GM21576 (cell line): ENCODE measurements around the gene MMS19.
A peak's percentile ranks its signal among the peaks of the same experiment; 100 is the strongest.
"Not testable (repeated sequence)": the region's sequence is repeated elsewhere in the genome, so short reads cannot be mapped to it uniquely, and the experiment has no call there.

ENCODE experiments used
- ATAC-seq: cut with Tn5 transposase; IDR thresholded peaks from one replicate; pipeline ENCODE4 v1.9.1; 2021; ENCODE audit warnings: mild to moderate bottlenecking, moderate library complexity; ENCODE audit not compliant: unreplicated experiment

MMS19 gene

DNA sequence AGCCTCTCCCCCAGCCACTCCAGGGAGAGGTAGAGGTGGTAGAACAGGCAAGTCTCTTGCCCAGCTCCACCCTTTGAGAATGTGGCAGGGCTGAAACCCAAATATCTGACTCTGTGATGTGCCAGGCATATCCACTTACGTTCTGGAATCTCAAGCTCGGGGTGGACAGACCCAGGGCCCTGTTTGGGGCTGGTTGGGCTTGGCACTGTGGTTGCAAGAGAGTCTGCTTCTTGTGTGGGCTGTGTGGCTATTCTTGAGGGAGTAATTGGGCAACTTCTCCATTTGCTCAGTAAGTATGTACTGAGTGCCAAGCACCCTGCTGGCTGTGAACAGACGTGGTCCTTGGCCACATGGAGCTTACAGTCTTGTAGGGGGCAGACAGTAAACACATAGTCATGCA is 5.2 kb upstream of the MMS19 start:
- no peak for ATAC-seq

DNA sequence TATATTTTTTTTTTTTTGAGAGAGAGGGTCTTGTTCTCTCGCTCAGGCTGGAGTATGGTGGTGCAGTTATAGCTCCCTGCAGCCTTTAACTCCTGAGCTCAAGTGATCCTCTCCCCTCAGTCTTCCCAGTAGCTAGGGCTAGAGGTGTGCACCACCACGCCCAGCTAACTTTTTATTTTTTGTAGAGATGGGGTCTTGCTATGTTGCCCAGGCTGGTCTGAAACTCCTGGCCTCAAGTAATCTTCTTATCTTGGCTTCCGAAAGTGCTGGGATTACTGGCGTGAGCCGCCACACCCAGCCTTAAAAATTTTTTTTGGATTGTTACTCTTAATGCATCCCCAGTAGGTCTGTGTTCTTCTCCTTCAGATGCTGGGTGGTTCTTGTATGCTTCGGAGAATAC is 4.7 kb upstream of the MMS19 start:
- ATAC-seq, result no peak

DNA sequence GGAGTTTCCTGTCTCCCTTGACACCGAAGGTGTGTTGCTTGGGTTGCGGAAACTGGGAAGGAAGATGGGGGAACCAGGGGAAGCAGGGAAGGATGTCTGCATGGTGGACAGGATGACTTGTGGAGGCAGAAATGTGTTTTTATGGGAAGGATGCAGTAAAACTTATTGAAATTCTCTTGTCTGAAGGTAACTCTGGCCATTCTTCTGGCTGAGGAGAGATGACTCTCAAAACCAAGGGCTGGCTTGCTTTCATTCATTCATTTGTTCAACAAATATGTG is 2.0 kb upstream of the MMS19 start:
- ATAC-seq, result no peak

- ATAC-seq, result no peak
Observed at GRCh38 chr10:97499561-97500296, 1.5 kb upstream of the MMS19 start.

- peak; percentile 7 for ATAC-seq
Observed at GRCh38 chr10:97498841-97499560, 779 bp upstream of the MMS19 start, which contains the start of gene UBTD1. TSS of gene UBTD1 (plus strand) at chr10:97498924. CDS start at chr10:97499204, 280 bp downstream.

DNA sequence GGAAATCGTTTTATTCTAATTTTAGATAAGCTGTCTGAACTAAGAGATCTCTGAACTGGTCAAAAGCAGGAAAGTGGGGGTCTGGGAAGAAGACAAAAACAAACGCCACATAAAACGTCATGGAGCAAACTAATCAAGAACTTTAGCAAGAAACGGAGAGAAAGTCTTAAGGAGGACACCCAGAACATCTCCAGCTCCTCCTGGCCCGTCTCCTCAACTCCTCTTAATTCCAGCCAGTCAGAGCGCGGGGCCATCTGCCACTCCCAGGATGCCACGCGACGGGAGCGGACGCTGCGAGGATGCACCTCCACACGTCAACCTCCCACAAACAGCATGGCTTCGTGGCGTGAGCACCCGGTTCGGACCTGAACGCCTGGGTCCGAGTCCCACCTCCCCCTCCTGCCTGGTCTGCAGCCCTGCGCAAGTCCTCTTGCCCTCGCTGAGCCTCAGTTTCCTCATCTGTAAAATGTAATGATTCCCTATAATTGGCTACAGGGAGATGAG is 598 bp downstream of the MMS19 start:
- no peak for ATAC-seq

- no peak for ATAC-seq
Observed at GRCh38 chr10:97494863-97495506, 3.2 kb downstream of the MMS19 start.

DNA sequence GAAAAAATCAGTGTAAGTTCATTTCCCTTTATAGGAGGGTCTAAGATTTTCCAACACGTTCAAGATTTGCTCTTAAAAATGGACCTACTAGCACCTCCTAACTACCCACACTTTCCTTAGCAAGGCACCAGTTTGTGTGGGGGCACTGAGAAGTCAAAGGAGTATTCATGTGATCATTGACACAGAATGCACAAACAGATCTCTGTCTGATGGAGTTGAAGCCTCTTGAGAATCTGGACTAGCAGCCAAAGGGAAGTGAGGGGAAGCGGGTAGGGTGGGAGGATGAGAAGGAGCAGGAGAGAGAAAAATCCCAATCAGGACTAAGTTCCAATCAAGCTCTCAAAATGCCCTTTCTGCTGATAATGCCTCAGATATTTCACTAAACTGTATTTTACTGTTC is 4.1 kb downstream of the MMS19 start:
- ATAC-seq, result no peak

DNA sequence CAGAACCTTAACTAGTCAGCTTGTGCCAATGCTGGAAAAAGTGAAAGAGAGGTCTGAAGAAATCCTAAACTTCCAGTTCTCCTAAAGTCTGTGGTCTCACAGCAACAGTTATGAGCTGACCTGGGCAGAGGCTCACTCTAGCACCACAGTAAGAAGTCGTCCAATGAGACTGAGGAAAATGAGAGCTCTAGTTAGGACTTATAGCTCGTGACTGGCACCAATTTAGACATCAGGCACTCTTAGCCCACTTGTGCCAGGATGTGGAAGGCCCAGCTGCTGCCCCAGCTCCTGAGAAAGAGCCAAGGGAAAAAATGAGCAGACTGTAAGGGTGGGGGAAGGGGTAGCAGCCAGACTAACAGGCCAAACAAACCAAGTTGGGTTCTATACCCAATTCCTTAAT is 7.6 kb downstream of the MMS19 start:
- no peak for ATAC-seq

- no peak for ATAC-seq
Observed at GRCh38 chr10:97485647-97486281, 12.5 kb downstream of the MMS19 start.

- no peak for ATAC-seq
Observed at GRCh38 chr10:97483921-97484320, 14.3 kb downstream of the MMS19 start.

- no peak for ATAC-seq
Observed at GRCh38 chr10:97483506-97483905, 14.7 kb downstream of the MMS19 start.

- ATAC-seq, result no peak
Observed at GRCh38 chr10:97482381-97482780, 15.8 kb downstream of the MMS19 start.

- ATAC-seq, result no peak
Observed at GRCh38 chr10:97481071-97481470, 17.2 kb downstream of the MMS19 start.

DNA sequence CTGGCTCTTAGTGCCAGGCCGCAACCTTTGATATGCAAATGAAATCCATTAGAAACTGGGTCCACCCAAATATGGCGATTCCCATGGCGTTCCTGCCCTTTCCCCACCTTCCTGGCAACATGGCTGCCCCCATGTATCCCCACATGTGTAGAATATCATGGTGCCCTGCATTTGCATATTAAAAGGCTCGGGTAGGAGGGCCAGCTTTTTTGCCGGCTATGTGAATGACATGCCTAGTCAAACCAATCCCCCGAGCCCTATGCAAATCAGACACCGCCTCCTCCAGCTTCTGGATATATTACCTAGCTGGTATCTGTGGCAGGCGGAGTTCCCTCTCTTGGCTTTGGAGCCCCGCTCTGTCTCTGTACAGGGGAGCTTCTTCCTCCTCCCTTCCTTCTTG is 18.3 kb downstream of the MMS19 start:
- no peak for ATAC-seq

GRCh38 chr10:97479410-97479809 is 18.8 kb downstream of the MMS19 start:
- ATAC-seq, result not testable (repeated sequence)

GRCh38 chr10:97475936-97476594 is 22.2 kb downstream of the MMS19 start:
- no peak for ATAC-seq

DNA sequence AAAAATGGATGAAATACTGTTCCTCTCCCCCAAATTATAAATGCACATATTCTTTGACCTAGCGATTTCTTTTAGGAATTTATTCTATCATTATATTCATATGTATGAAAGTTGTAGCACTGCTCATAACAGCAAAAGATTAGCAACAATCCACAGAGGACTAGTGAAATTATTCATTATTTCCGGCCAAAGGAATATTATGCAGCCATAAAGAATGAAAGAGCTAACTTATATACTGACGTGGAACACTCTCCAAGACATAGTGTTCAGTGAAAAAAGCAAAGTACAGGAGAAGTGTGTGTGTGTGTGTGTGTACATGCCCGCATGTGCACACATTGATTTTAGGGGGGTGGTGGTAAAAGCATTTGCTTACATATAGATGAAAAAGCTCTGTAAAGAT is 23.3 kb downstream of the MMS19 start:
- ATAC-seq, result no peak

- ATAC-seq, result not testable (repeated sequence)
Observed at GRCh38 chr10:97468781-97469180, 29.4 kb downstream of the MMS19 start.

- no peak for ATAC-seq
Observed at GRCh38 chr10:97468162-97468561, 30.1 kb downstream of the MMS19 start.

DNA sequence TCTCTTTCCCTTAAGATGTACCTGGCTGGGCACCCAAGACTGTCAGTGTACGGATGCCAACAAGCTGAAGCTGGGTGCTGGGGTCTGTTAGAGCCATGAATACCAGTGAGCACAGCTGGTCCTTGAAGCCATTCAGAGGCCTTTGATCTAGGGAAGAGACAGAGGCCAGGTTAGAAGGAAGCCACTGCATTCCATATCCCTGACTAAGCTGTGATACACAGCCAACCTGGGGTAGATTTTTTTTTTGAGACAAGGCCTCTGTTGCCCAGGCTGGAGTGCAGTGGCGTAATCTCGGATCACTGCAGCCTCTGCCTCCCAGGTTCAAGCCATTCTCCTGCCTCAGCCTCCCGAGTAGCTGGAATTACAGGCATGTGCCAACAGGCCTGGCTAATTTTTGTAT is 31.5 kb downstream of the MMS19 start:
- no peak for ATAC-seq
